Subcutaneous abdominal adipose tissue (tissue), 5 donors: ENCODE results near the gene SPACDR.

Experiments used
- H3K27ac ChIP-seq: one replicate; pipeline ENCODE4 v1.7.0; 2013; ENCODE audit warnings: low read depth, mild to moderate bottlenecking, inconsistent platforms, low read length, moderate library complexity
- H3K27me3 ChIP-seq, 5 donors: one replicate each; pipeline ENCODE4 v1.7.0; 2013; ENCODE audit warnings: low read length in 5 of 5, inconsistent platforms in 1 of 5; ENCODE audit not compliant: control insufficient read depth in 5 of 5, insufficient read depth in 4 of 5
- H3K36me3 ChIP-seq, 5 donors: one replicate each; pipeline ENCODE4 v1.7.0; 2013; ENCODE audit warnings: low read length in 5 of 5; ENCODE audit not compliant: control insufficient read depth in 5 of 5, insufficient read depth in 5 of 5
- H3K4me1 ChIP-seq, 5 donors: one replicate each; pipeline ENCODE4 v1.7.0; 2013; ENCODE audit warnings: low read length in 5 of 5, mild to moderate bottlenecking in 3 of 5, moderate library complexity in 1 of 5; ENCODE audit not compliant: control insufficient read depth in 5 of 5, insufficient read depth in 5 of 5
- H3K4me3 ChIP-seq, 5 donors: one replicate each; pipeline ENCODE4 v1.7.0; 2013; ENCODE audit warnings: low read length in 5 of 5, low read depth in 1 of 5
- H3K9ac ChIP-seq, 5 donors: one replicate each; pipeline ENCODE4 v1.7.0; 2013; ENCODE audit warnings: low read length in 5 of 5, mild to moderate bottlenecking in 4 of 5, moderate library complexity in 3 of 5
- H3K9me3 ChIP-seq, 5 donors: one replicate each; pipeline ENCODE4 v1.7.0; 2013; ENCODE audit warnings: low read length in 5 of 5; ENCODE audit not compliant: control insufficient read depth in 5 of 5
- donor health status: healthy.
- donor health status: healthy.
- donor health status: healthy.
- donor health status: healthy.
- donor health status: healthy.

The SPACDR gene

DNA sequence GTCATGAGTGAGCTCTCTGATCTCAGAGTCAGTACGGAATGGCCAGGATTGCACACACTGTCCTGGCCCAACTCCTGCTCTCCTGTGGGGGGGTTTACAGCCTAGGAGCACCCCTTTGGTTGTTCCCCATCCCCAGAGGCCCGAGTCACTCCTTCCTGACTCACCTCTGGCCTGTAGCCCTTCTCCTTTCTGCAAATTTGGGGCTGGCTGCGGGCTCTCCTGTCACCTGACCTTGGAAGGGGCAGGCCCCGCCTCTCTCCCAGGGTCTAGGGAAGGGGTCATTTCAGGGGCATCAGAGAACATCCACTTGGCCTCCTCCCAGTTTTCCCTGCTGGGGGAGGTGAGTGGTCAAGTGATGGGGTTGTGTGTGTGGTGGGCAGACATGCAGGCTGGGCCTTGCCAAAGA lies 21.4 kb upstream of the SPACDR start:
- Histone ChIP-seq H3K36me3 (no peaks in the 10 kb centered on the region), H3K27me3 (no peaks in the 10 kb centered on the region), H3K27ac (no peak overlapping the region), H3K9me3 (no peaks in the 10 kb centered on the region), H3K9ac (peak overlapping the region in 1 of 5 donors; percentile 65), H3K4me3 (no peak overlapping the region), H3K4me1 (peaks cover 2 to 29% (median 14%) of the 10 kb centered on the region in 5 donors)

DNA sequence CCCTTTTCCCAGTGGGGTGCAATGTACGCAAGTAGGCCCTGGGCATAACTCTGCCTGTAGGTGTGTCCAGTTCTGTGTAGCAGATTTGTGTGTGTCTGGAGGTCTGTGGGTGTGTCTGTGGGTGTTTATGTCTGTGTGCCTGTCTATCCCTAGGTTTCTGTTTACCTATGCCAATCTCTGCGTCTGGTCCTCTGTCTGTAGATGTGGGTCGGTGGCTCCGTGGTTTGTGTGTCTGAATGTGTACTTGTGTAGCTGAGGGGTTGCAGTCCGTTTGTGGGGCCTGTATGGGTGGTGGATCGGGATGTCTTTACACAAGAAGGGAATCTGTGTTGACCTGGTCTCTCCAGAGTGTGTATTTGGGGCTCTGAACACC lies 20.6 kb upstream of the SPACDR start:
- no peaks in the 10 kb centered on the region for H3K27me3 ChIP-seq
- H3K4me3 ChIP-seq = no peak overlapping the region
- H3K36me3 ChIP-seq = no peaks in the 10 kb centered on the region
- H3K9me3 ChIP-seq = no peaks in the 10 kb centered on the region
- peaks cover 2 to 31% (median 14%) of the 10 kb centered on the region in 5 donors for H3K4me1 ChIP-seq
- H3K9ac ChIP-seq = peak overlapping the region in 2 of 5 donors; percentile 2 to 4
- H3K27ac ChIP-seq = no peak overlapping the region

DNA sequence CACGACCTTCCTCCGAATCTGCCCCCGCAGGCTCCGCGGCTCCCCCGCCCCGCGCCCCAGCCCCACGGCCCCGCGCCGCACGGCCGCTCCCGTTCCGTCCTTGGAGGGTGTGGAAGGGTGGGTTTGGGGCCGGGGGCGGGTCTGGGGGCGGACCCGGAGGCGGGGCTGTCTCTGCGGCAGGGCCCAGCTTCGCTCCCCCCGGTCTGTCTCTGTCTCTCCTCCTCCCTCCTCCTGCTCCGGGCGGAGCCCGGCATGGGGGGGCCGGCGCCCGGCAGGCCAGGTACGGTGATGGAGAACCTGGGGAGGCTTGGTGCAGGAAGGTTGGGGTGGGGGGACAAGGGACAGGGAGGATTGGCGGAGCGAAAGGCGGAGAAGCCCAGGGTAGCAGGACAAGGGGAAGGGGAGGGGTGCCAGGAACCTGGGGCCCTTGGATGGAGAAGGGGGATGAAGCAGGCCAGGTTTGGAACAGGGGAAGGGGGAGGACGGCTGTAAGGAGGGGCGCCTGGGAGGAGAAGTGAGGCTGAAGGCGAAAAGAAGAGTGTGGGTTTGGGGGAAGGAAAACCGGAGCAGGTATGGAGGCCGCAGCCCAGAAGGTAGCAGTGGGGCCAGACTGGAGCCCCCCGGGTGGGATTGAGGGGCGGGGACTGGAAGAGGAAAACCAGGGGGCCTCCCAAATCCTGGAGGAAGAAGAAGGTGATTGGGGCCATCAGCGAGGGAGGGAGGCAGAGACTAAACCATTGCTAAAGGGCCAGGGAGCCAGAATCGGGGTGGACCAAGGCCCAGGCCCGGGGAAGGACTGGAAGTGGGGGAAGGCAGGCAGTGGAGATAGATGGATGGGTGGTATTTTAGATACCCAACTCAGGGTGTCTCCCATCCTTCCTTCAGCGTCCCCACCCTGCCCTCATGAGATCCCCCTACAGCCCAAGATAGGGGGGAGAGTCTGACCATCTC lies 19.9 kb upstream of the SPACDR start, which contains the start of gene NYAP1:
NYAP1 (plus strand) TSS at position 206 of the 951 bp plus-strand sequence. CDS start 1,385 bp downstream, outside the sequence.
- Histone ChIP-seq H3K9me3 (no peaks in the 10 kb centered on the region), H3K27me3 (no peaks in the 10 kb centered on the region), H3K4me3 (peak within 1 kb of the TSS; percentile 44 to 73 (median 60)), H3K27ac (no peak within 1 kb of the TSS), H3K36me3 (no peaks in the 10 kb centered on the region), H3K4me1 (peaks cover 2 to 34% (median 20%) of the 10 kb centered on the region in 5 donors), H3K9ac (peak within 1 kb of the TSS in 4 of 5 donors; percentile 30 to 75 (median 62))

DNA sequence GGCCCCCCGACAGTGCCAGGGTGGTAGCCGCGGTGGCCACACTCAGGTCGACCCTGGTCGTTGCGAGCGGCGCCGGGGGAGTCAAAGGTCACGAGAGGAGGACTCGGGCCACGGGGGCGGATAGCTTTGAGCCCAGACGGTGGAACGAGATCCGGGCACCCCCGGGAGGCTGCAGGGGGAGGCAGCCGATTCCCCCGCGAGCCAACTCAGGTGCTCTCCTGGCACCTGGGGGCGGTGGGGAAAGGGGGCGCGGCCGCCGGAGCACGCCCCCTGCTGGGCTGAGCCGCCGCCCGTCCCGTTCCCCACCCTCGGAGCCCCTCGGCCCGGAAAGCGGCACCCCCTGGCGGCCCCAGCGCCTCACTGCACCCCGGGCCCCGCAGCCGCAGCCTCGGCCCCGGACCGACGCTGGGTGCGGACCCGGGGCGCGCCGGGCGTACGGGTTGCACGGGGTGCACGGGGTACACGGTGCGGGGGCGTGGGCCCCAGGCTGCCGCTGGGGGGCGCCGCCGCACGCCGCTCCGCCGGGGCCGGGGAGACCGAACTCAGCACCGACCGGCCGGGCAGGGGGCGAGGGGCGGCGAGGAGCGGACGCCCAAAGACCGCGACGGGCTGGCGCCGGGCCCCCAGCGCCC lies 19.1 kb upstream of the SPACDR start:
- Histone ChIP-seq H3K27ac (no peak overlapping the region), H3K27me3 (no peaks in the 10 kb centered on the region), H3K4me3 (peak overlapping the region in 4 of 5 donors; percentile 50 to 73 (median 66)), H3K9me3 (no peaks in the 10 kb centered on the region), H3K36me3 (no peaks in the 10 kb centered on the region), H3K4me1 (peaks cover 2 to 34% (median 20%) of the 10 kb centered on the region in 5 donors), H3K9ac (peak overlapping the region in 4 of 5 donors; percentile 30 to 75 (median 62))

DNA sequence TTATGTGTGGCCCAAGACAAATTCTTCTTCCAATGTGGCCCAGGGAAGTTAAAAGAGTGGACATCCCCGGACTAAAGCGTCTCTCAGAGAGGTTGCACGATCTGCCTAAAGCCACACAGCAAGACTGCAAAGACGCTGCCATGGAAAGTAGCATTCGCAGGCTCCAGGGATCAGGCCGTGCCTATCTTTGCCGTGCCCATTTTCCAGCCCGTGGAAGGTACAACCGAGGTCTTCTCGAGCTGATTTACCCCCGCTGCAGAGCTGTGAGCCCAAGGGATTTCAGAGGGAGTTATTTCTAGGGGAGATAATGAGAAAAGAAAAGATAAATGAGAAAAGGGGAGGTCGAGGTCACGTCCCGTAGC lies 18.6 kb upstream of the SPACDR start:
- H3K4me1 ChIP-seq = peaks cover 2 to 35% (median 20%) of the 10 kb centered on the region in 5 donors
- no peaks in the 10 kb centered on the region for H3K27me3 ChIP-seq
- H3K36me3 ChIP-seq = no peaks in the 10 kb centered on the region
- no peaks in the 10 kb centered on the region for H3K9me3 ChIP-seq
- no peak overlapping the region for H3K27ac ChIP-seq
- H3K4me3 ChIP-seq = peak overlapping the region; percentile 44 to 73 (median 60)
- H3K9ac ChIP-seq = peak overlapping the region in 4 of 5 donors; percentile 30 to 75 (median 62)

DNA sequence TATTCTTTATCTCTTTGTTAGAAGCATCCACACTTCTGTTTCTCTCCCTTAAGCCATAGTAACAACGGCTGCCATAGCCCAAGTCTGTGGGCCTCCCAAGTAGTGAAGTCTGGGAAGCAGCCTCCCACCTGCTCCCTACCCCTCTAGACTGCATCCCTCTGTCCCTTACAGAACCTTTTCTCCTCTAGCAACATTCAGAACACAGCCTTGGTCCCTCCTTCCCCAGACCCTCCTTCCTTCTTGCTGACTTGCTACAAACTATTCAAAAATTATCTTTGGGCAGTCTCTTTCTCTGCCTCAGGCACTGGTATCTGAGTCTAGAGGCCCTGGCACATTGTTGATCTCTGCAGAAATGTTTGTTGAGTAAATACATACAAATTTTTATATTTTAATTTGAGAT lies 17.4 kb upstream of the SPACDR start:
- Histone ChIP-seq H3K4me1 (peaks cover 7 to 47% (median 32%) of the 10 kb centered on the region in 5 donors), H3K9ac (no peak overlapping the region), H3K27me3 (no peaks in the 10 kb centered on the region), H3K9me3 (no peaks in the 10 kb centered on the region), H3K4me3 (no peak overlapping the region), H3K27ac (no peak overlapping the region), H3K36me3 (no peaks in the 10 kb centered on the region)

DNA sequence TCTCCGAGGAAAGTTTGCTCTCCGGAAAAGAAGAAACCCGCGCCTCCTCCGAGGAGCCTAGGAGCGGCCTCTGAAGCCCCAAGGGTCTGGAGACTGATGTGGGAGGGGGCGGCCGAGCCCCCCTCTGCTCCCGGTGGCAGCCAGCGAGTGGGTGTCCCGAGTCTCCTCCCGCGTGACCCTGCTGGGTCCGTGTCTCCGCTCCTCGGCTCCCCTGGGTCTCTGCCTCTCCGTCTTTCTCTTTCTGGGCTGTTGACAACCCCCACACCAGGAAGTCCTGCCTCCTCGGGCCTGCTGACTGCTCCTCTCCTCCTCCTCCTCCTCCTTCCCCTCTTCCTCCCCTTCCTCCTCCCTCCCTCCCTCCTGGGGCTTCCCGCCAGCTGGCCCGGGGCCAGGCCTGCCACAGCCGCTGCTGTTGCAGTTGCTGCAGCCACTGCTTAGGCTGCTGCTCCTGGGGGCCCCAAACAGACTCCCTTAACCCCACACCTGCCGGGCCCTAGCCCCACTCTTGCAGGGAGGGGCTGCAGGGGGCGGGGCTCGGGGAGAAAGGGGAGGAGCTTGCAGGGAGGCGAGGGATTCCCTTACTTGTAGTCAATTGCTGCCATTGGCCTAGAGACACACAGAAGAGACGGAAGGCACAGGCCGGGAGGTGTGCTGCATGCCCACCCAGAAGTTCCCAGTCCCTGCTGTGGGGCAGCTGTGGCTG lies 15.0 kb upstream of the SPACDR start, which contains the start of gene TSC22D4:
TSC22D4 (minus strand) TSS at position 257 of the 703 bp plus-strand sequence. CDS start 1,176 bp downstream, outside the sequence.
- Histone ChIP-seq H3K4me3 (peak within 1 kb of the TSS; percentile 87 to 94 (median 89)), H3K9ac (peak within 1 kb of the TSS; percentile 84 to 95 (median 92)), H3K36me3 (peaks cover 0 to 5% (median 5%) of the 10 kb centered on the region in 5 donors), H3K9me3 (no peaks in the 10 kb centered on the region), H3K27ac (peak within 1 kb of the TSS; percentile 89), H3K4me1 (peaks cover 8 to 48% (median 41%) of the 10 kb centered on the region in 5 donors), H3K27me3 (no peaks in the 10 kb centered on the region)

DNA sequence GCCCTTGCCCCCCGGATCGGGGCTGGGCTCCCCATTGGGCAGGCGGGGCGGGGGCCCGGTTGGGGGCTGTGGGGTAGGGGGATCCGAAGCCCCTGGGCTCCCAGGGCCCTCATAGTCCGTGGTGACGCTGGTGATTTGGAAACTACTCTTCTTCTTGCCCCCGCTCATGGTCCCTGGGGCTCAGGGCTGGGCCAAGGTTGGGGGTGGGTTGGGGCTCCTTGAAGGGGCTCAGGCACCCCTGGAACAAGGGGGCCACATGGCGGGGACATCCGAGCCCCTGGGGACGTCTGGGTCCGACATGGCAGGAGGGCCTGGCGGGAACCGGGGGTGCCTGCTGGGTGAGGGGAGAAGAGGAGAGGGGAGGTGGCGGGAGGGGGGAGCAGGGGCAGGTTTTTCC lies 13.8 kb upstream of the SPACDR start:
- H3K9ac ChIP-seq = peak overlapping the region; percentile 38 to 95 (median 92)
- peak overlapping the region; percentile 87 to 94 (median 89) for H3K4me3 ChIP-seq
- peak overlapping the region; percentile 89 for H3K27ac ChIP-seq
- peaks cover 0 to 10% (median 9%) of the 10 kb centered on the region in 5 donors for H3K36me3 ChIP-seq
- no peaks in the 10 kb centered on the region for H3K27me3 ChIP-seq
- H3K4me1 ChIP-seq = peaks cover 12 to 55% (median 46%) of the 10 kb centered on the region in 5 donors
- H3K9me3 ChIP-seq = no peaks in the 10 kb centered on the region
